ENCODE measurements around the gene SLC39A11. TPM values are rescaled to one million over a fixed set of nuclear protein-coding genes. Genes with fewer than 3 reads are reported as not detected.

Gene SLC39A11
- total and polyA plus RNA-seq, 2 of the 13 experiments (the other 11 are each of a cell fraction or from before 2014, with no cell fraction given) = 17.2 to 31.5 TPM

GRCh38 chr17:72782985-72783701 is 309.3 kb downstream of the SLC39A11 start (continued):
- peak; percentile 22; the same call in 1 of the 2 replicates for TF ChIP-seq SMC3 (IDR thresholded peaks at IDR 0.05; ENCODE audit: low read length)
- TF ChIP-seq ZNF292 (CRISPR knock-in tag; IDR thresholded peaks at IDR 0.05; ENCODE audit: borderline replicate concordance, low read depth) = peak; percentile 54; the same call in 1 of the 2 replicates
- no peak for TF ChIP-seq FOXP1 (IDR thresholded peaks at IDR 0.05)
- peak; percentile 37; the same call in 1 of the 2 replicates for TF ChIP-seq FOXP1 (CRISPR knock-in tag; IDR thresholded peaks at IDR 0.05)
- TF ChIP-seq FOXP4 (CRISPR knock-in tag; IDR thresholded peaks at IDR 0.05) = peak; percentile 23; the same call in 1 of the 2 replicates
- TF ChIP-seq REXO4 (CRISPR knock-in tag; IDR thresholded peaks at IDR 0.05; ENCODE audit: borderline replicate concordance) = no peak
- 0 out of 2 replicates have a peak, but pooled peaks have one; percentile 15 for TF ChIP-seq RXRB (CRISPR knock-in tag; IDR thresholded peaks at IDR 0.05; ENCODE audit: borderline replicate concordance)
- no peak for TF ChIP-seq ZNF879 (CRISPR knock-in tag; IDR thresholded peaks at IDR 0.05)
- 0 out of 2 replicates have a peak, but pooled peaks have one; percentile 17 for TF ChIP-seq KMT2B (CRISPR knock-in tag; IDR thresholded peaks at IDR 0.05)
- 0 out of 2 replicates have a peak, but pooled peaks have one; percentile 61 for TF ChIP-seq ZNF644 (CRISPR knock-in tag; IDR thresholded peaks at IDR 0.05; ENCODE audit: low read depth)
- TF ChIP-seq SIN3B (IDR thresholded peaks at IDR 0.05; ENCODE audit: low read length) = no peak
- TF ChIP-seq, protein P1, sequence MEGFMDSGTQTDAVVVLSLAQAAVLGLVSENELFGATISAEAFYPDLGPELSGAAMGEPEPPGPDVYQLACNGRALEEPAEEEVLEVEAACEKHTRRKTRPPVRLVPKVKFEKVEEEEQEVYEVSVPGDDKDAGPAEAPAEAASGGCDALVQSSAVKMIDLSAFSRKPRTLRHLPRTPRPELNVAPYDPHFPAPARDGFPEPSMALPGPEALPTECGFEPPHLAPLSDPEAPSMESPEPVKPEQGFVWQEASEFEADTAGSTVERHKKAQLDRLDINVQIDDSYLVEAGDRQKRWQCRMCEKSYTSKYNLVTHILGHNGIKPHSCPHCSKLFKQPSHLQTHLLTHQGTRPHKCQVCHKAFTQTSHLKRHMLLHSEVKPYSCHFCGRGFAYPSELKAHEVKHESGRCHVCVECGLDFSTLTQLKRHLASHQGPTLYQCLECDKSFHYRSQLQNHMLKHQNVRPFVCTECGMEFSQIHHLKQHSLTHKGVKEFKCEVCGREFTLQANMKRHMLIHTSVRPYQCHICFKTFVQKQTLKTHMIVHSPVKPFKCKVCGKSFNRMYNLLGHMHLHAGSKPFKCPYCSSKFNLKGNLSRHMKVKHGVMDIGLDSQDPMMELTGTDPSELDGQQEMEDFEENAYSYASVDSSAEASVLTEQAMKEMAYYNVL (CRISPR knock-in tag; IDR thresholded peaks at IDR 0.05; ENCODE audit: borderline replicate concordance) = peak; percentile 30; the same call in 1 of the 2 replicates
- TF ChIP-seq MEIS2 (CRISPR knock-in tag; IDR thresholded peaks at IDR 0.05) = no peak
- TF ChIP-seq SALL1 (CRISPR knock-in tag; IDR thresholded peaks at IDR 0.05) = peak; percentile 88
- 0 out of 2 replicates have a peak, but pooled peaks have one; percentile 24 for TF ChIP-seq MIER2 (CRISPR knock-in tag; IDR thresholded peaks at IDR 0.05)
- TF ChIP-seq, protein P2, sequence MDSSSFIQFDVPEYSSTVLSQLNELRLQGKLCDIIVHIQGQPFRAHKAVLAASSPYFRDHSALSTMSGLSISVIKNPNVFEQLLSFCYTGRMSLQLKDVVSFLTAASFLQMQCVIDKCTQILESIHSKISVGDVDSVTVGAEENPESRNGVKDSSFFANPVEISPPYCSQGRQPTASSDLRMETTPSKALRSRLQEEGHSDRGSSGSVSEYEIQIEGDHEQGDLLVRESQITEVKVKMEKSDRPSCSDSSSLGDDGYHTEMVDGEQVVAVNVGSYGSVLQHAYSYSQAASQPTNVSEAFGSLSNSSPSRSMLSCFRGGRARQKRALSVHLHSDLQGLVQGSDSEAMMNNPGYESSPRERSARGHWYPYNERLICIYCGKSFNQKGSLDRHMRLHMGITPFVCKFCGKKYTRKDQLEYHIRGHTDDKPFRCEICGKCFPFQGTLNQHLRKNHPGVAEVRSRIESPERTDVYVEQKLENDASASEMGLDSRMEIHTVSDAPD (CRISPR knock-in tag; IDR thresholded peaks at IDR 0.05) = 0 out of 2 replicates have a peak, but pooled peaks have one; percentile 13
- TF ChIP-seq ZNF770 (CRISPR knock-in tag; IDR thresholded peaks at IDR 0.05) = peak; percentile 45; the same call in 1 of the 2 replicates
- peak; percentile 93 for TF ChIP-seq HNF4A (CRISPR knock-in tag; IDR thresholded peaks at IDR 0.05)
- no peak for TF ChIP-seq MTF2 (CRISPR knock-in tag; IDR thresholded peaks at IDR 0.05; ENCODE audit: borderline replicate concordance)
- no peak for TF ChIP-seq USF2 (IDR thresholded peaks at IDR 0.05; ENCODE audit: low read depth, low read length)
- no peak for TF ChIP-seq USF2 (CRISPR knock-in tag; IDR thresholded peaks at IDR 0.05; ENCODE audit: borderline replicate concordance)

All from HepG2 (cell line).